HG03354 (cell line): ENCODE measurements around the gene ORM1.

Experiments
- ATAC-seq: cut with Tn5 transposase; IDR thresholded peaks from one replicate; pipeline ENCODE4 v1.9.1; 2021; ENCODE audit warnings: mild to moderate bottlenecking; ENCODE audit not compliant: unreplicated experiment, poor library complexity, severe bottlenecking

Gene ORM1

DNA sequence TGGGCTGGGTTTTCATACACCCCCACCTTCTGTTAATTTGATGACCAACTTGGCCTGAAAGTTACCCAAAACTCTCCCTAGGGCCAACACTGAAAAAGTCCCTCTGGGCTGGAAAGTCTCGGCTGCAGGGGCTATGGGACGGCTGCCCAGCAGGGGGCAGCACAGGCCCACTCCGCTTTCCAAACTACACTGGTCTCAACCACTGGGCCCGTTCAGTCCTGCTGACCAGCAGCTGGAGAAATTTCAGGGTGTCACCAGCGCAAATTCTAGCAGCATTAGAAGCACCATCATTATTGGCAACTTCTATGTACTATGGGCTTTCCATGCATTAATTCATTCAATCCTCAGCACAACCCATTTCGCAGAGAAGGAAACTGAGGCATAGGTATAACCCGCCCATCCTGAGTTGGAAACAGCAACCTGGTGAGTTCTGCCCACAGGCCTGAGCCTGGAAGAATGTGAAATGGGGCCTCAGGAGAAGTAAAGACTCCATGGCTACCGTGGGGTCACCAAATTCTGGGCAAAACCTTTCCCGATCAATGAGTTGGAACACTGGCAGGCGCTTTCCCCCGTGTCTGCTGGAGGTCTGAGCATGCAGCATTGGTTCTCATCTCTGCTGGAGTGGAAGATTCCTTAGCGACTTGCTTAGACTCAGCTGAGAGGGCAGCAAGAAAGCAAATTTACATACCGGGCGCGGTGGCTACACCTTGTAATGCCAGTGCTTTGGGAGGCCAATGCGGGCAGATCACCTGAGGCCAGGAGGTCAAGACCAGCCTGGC, 16.4 kb downstream of the ORM1 start:
- ATAC-seq: peak; percentile 69

- no peak for ATAC-seq
Observed at GRCh38 chr9:114341152-114341830, 18.4 kb downstream of the ORM1 start.

DNA sequence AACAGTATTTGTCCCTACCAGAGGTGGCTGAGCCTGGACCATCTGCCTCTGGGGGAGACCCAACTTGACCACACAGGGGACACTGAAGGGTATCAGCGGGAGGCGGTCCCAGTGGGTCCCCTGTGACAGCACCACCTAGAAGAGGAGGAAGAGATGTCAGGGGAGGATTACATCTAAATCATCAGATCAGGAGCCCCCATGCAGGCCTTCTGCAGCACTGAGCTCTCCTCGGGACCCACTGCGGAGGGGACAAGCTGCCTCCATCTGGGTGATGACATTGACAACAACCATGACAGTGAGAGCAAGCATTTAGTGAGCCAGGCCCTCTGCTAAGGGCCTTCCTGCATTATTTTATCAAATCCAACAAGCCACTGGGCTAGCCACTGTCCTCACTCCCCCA, 19.1 kb downstream of the ORM1 start:
- ATAC-seq: no peak

- ATAC-seq: no peak
Observed at GRCh38 chr9:114342755-114343440, 20.0 kb downstream of the ORM1 start.

GRCh38 chr9:114343471-114344187, 20.7 kb downstream of the ORM1 start:
- no peak for ATAC-seq

DNA sequence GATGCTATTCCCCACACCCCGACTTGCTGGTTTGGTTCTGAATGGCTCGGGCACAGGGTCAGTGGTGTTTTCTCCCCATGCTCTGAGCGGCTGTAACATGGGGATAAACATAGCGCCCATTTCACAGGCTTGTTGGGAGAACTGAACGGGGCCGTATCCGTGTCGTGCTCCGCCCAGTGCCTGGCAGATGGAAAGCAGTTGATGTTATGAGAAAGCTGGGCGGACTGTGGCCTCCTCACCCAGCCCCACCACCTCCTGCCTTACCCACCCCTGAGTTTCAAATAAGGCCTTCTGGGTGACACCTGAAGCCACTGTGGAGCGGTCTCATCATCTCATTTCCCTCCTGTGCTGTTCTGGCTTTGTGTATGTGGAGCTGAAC, 21.3 kb downstream of the ORM1 start:
- ATAC-seq: no peak

DNA sequence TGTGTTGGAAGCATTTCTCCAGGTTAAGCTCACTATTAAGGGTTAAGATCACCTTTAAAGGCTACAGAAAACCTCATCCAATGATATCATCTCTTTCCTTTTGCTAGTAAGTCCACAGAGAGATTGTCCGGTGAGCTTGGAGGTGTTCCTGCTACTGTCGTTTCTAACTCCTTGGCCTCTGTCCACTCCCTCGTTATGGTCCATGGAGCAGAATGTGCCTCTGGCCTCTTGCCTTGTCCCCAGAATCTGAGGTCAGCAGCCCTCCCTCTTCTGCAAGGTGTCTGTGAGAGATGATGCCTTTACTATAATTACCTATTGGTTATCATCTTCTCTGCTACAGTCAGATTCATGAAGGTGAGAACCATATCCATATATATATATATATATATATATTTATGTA, 21.8 kb downstream of the ORM1 start:
- ATAC-seq: no peak

DNA sequence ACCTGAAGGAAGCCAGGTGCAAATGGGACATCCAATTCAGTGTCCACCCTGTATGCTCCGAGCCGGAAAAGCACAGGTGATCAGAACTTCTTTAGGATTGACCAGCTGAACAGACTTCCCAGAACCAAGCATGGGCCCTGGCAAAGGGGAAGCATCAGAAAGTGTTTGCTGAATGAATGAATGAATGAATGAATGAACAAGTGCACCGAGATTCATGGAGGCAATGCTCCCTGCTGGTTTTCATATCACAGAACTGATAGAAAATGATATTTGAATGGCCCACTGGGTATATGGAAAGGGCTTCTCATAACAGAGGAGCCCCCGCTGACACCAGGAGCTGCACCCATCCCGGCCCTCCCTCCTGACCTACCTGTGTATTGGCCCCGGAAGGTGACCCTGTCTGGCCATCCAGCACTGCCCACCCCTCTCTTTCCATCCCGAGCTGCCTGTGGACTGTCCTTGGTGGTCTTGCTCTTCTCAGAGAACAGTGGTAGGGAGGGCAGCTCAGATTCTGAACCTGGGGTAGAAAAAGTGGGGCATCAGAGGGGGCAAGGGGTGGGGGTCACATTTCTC, 22.7 kb downstream of the ORM1 start:
- no peak for ATAC-seq

DNA sequence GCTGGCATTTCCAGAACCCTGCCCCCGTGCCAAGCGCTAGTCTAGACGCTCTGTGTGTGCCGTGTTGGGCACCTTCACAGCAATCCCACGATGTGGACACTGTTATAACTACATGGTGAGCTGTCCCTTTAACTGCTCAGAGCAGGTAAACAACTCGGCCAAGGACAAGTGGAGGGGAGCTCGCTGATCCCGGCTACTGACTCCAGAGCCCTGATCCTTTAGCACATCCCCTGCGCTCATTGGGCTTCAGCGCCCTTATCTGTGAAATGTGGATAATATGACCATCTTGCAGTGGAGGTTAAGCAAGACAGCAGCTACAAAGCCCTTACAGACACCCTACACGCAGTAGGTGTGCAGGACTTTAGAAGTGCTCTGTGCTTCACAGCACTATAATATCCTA, 23.2 kb downstream of the ORM1 start:
- ATAC-seq: no peak

- no peak for ATAC-seq
Observed at GRCh38 chr9:114347675-114348074, 24.8 kb downstream of the ORM1 start.

DNA sequence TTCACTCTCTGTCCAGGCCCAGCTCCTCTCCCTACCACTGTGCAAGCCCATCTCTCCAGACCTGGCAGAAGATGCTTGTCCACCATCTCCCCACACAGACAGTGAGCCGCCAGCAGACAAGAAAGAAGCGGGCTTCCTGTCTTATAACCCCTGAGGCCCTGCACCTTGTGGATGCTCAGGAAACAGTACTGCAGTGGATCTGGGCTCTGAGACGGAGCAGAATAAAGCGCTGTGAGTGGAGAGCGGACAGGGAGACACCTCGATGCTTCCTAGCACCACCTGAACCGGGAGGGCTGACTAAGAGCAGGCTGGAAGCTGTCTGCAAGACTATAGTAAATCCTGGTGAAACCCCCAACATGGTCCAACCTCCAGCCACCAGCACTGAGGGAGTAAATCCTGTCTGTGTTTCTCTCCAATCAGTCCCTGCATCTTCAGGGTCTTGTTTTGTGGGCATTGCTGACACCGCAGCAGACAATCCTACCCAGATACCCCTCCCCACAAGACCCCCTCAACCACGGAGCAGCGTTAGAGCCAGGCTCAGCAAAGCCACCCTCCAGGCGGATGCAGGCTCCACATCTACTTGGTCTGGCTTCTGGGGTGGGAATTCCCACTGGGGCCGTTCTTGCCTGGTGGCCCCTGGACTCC, 25.5 kb downstream of the ORM1 start:
- ATAC-seq: no peak

GRCh38 chr9:114348906-114349482, 26.1 kb downstream of the ORM1 start:
- ATAC-seq: peak; percentile 89

DNA sequence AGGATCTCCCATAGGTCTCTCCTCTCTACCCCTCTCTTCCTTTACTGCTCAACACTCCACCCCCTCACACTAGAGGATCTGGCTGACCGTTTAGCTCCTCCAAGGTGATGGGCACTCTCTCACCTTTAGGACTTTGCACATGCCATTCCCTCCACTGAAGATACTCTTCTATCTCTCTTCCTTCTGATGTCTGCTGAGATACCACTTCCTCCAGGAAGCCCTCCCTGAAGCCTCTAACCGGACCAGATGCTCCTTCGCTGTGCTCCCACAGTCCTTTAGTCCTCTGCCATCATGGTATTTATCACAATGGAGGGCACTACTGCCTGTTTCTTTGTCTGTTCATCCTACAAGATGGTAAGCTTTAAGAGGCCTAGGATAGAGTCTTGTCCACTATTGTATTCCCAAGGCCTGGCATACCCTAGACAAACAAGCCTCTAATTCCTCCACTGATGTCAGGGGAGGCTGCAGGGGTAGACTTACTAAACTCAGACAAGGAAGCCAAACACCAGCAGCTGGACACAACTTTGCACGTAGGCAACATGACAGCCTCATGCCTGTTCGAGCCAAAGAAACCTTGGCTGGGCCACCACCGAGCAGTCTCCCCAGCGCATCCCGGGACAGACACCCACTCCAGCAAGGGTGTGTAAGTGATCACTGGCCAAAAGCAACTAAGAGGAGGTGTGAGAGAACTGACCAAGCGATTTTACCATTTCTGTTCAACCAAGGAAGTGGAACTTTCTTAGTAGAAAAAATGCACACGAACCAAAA, 27.0 kb downstream of the ORM1 start:
- no peak for ATAC-seq

- ATAC-seq: no peak
Observed at GRCh38 chr9:114350636-114351401, 27.9 kb downstream of the ORM1 start.

DNA sequence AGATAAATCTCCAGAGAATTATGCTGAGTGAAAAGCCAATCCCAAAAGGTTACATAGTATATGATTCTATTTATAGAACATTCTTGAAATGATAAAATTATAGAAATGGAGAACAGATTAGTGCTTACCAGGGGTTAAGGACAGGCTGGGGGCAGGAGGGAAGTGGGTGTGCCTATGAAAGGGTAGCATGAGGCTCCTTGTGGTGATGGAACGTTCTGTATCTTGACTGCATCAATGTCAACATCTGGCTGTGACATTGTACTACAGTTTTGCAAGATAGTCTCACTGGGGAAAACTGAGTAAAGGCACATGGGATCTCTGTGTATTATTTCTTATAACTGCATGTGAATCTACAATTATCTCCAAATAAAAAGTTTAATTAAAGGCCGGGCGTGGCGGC, 29.0 kb downstream of the ORM1 start:
- ATAC-seq: no peak

DNA sequence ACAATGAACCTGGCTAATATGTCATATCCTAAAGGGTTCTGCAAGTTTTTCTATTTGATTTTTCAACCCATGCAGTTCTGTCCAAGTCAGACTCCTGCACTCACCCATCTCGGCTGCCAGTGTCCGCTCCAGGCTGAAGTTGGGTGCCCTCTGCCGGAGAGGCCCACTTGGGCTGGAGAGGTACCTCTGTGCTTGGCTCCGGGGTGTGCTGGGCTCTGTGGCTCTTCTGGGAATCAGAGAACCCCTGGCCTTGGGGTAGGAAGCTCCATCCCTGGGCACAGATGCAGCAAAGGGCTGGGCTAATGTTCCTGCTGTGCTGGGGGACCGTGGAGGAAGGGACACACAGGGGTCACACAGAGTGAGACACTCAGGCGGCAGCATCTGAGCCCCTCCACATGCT, 32.9 kb downstream of the ORM1 start:
- no peak for ATAC-seq

GRCh38 chr9:114356792-114357191, 33.9 kb downstream of the ORM1 start:
- ATAC-seq: no peak

DNA sequence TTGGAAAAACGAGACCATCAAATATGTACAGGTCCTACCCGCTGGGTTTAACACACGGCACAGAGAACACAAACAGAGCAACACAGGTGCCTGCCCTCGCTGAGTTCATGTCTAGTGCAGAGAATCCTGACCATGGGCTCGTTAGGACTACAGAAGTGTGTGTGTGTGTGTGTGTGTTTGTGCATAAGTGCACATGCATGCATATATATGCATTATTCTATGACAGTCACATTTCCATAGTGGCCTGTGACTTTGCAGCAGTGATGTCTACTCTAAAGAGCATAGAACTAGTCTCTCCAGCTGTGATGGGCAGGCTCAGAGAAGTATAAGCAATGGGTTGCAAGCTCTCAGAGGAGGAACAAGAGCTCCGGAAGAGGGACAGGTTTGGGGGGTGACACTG, 34.5 kb downstream of the ORM1 start:
- ATAC-seq: no peak
